Measurements from ENCODE around the gene TSPAN14.
A peak's percentile ranks its signal among the peaks of the same experiment; 100 is the strongest.

The TSPAN14 gene

GRCh38 chr10:80536361-80536835, 82.3 kb downstream of the TSPAN14 start:
- peaks cover 9 to 13% of the 10 kb centered on the region in 2 experiments for H3K4me1 ChIP-seq (ENCODE audit: control insufficient read depth in 1 of 2, insufficient read depth in 2 of 2, low read length in 2 of 2)
- H4K91ac ChIP-seq (ENCODE audit: low read depth, low read length) = no peak overlapping the region
- H3K9ac ChIP-seq (ENCODE audit: low read length) = no peak overlapping the region
- no peak overlapping the region for H3K18ac ChIP-seq (ENCODE audit: low read length)
- peak overlapping the region; percentile 20 for H2AK5ac ChIP-seq (ENCODE audit: low read length)
- no peak overlapping the region for H3K27ac ChIP-seq (ENCODE audit: low read depth, low read length)
- H3K4me2 ChIP-seq (ENCODE audit: low read length) = no peak overlapping the region
- H3K23ac ChIP-seq (ENCODE audit: low read length) = no peak overlapping the region
- H3K9me3 ChIP-seq (ENCODE audit: insufficient read depth, low read depth, low read length) = peaks cover 9% of the 10 kb centered on the region
- DNase-seq = peak in 1 of 2 donors; percentile 21
- H4K12ac ChIP-seq (ENCODE audit: low read depth, low read length) = no peak overlapping the region
- no peak overlapping the region for H3K4ac ChIP-seq (ENCODE audit: low read depth, low read length)
- H3K4me3 ChIP-seq (ENCODE audit: low read depth, low read length) = no peak overlapping the region
- no peaks in the 10 kb centered on the region for H3K36me3 ChIP-seq (ENCODE audit: control insufficient read depth in 1 of 2, insufficient read depth in 2 of 2, low read length in 2 of 2)
- no peak overlapping the region for H2BK120ac ChIP-seq (ENCODE audit: insufficient read depth, low read length, poor library complexity)
- WGBS (ENCODE audit: extremely low coverage, insufficient coverage, insufficient read length) = no CpG with 5 or more reads among the region's 17 CpGs
- no peak overlapping the region for H4K8ac ChIP-seq (ENCODE audit: low read depth, low read length)
- H2BK5ac ChIP-seq (ENCODE audit: low read depth, low read length, poor library complexity) = no peak overlapping the region
- no peaks in the 10 kb centered on the region for H3K27me3 ChIP-seq (ENCODE audit: insufficient read depth, low read length)
- H3K79me2 ChIP-seq (ENCODE audit: control insufficient read depth, insufficient read depth, low read length, poor library complexity) = no peaks in the 10 kb centered on the region
- H3K14ac ChIP-seq (ENCODE audit: low read length) = no peak overlapping the region
- H2BK12ac ChIP-seq (ENCODE audit: low read length) = no peak overlapping the region
- no peak overlapping the region for H2AFZ ChIP-seq (ENCODE audit: insufficient read depth, low read length, poor library complexity)
- H3K79me1 ChIP-seq (ENCODE audit: low read length) = peaks cover 2% of the 10 kb centered on the region

GRCh38 chr10:80537086-80537735, 83.1 kb downstream of the TSPAN14 start:
- peaks cover 9% of the 10 kb centered on the region for H3K9me3 ChIP-seq (ENCODE audit: insufficient read depth, low read depth, low read length)
- H3K4me2 ChIP-seq (ENCODE audit: low read length) = no peak overlapping the region
- H3K79me1 ChIP-seq (ENCODE audit: low read length) = peaks cover 2% of the 10 kb centered on the region
- H2AFZ ChIP-seq (ENCODE audit: insufficient read depth, low read length, poor library complexity) = no peak overlapping the region
- peaks cover 9 to 13% of the 10 kb centered on the region in 2 experiments for H3K4me1 ChIP-seq (ENCODE audit: control insufficient read depth in 1 of 2, insufficient read depth in 2 of 2, low read length in 2 of 2)
- no peak overlapping the region for H2BK12ac ChIP-seq (ENCODE audit: low read length)
- no peak for DNase-seq
- no peak overlapping the region for H3K4me3 ChIP-seq (ENCODE audit: low read depth, low read length)
- no peak overlapping the region for H3K9ac ChIP-seq (ENCODE audit: low read length)
- H2BK120ac ChIP-seq (ENCODE audit: insufficient read depth, low read length, poor library complexity) = no peak overlapping the region
- no peak overlapping the region for H3K4ac ChIP-seq (ENCODE audit: low read depth, low read length)
- no peaks in the 10 kb centered on the region for H3K27me3 ChIP-seq (ENCODE audit: insufficient read depth, low read length)
- no peaks in the 10 kb centered on the region for H3K36me3 ChIP-seq (ENCODE audit: control insufficient read depth in 1 of 2, insufficient read depth in 2 of 2, low read length in 2 of 2)
- no peak overlapping the region for H3K18ac ChIP-seq (ENCODE audit: low read length)
- no peak overlapping the region for H4K8ac ChIP-seq (ENCODE audit: low read depth, low read length)
- no peaks in the 10 kb centered on the region for H3K79me2 ChIP-seq (ENCODE audit: control insufficient read depth, insufficient read depth, low read length, poor library complexity)
- H3K14ac ChIP-seq (ENCODE audit: low read length) = no peak overlapping the region
- H4K91ac ChIP-seq (ENCODE audit: low read depth, low read length) = peak overlapping the region; percentile 28
- no peak overlapping the region for H3K23ac ChIP-seq (ENCODE audit: low read length)
- no CpG with 5 or more reads among the region's 8 CpGs for WGBS (ENCODE audit: extremely low coverage, insufficient coverage, insufficient read length)
- no peak overlapping the region for H4K12ac ChIP-seq (ENCODE audit: low read depth, low read length)
- H3K27ac ChIP-seq (ENCODE audit: low read depth, low read length) = peak overlapping the region; percentile 53
- no peak overlapping the region for H2AK5ac ChIP-seq (ENCODE audit: low read length)
- no peak overlapping the region for H2BK5ac ChIP-seq (ENCODE audit: low read depth, low read length, poor library complexity)

- Histone ChIP-seq H3K9me3 (ENCODE audit: insufficient read depth, low read depth, low read length) (peaks cover 9% of the 10 kb centered on the region), H3K23ac (ENCODE audit: low read length) (no peak within 1 kb of the TSS), H3K4me3 (ENCODE audit: low read depth, low read length) (no peak within 1 kb of the TSS), H2BK120ac (ENCODE audit: insufficient read depth, low read length, poor library complexity) (no peak within 1 kb of the TSS), H3K27ac (ENCODE audit: low read depth, low read length) (peak within 1 kb of the TSS; percentile 53), H3K9ac (ENCODE audit: low read length) (no peak within 1 kb of the TSS), H3K4ac (ENCODE audit: low read depth, low read length) (no peak within 1 kb of the TSS), H4K91ac (ENCODE audit: low read depth, low read length) (peak within 1 kb of the TSS; percentile 28), H3K14ac (ENCODE audit: low read length) (no peak within 1 kb of the TSS), H2BK12ac (ENCODE audit: low read length) (no peak within 1 kb of the TSS), H2AK5ac (ENCODE audit: low read length) (no peak within 1 kb of the TSS), H4K8ac (ENCODE audit: low read depth, low read length) (no peak within 1 kb of the TSS), H3K36me3 (ENCODE audit: control insufficient read depth in 1 of 2, insufficient read depth in 2 of 2, low read length in 2 of 2) (no peaks in the 10 kb centered on the region), H3K4me1 (ENCODE audit: control insufficient read depth in 1 of 2, insufficient read depth in 2 of 2, low read length in 2 of 2) (peaks cover 9 to 13% of the 10 kb centered on the region in 2 experiments), H2BK5ac (ENCODE audit: low read depth, low read length, poor library complexity) (no peak within 1 kb of the TSS), H3K79me2 (ENCODE audit: control insufficient read depth, insufficient read depth, low read length, poor library complexity) (no peaks in the 10 kb centered on the region), H2AFZ (ENCODE audit: insufficient read depth, low read length, poor library complexity) (no peak within 1 kb of the TSS), H4K12ac (ENCODE audit: low read depth, low read length) (no peak within 1 kb of the TSS), H3K18ac (ENCODE audit: low read length) (no peak within 1 kb of the TSS), H3K79me1 (ENCODE audit: low read length) (peaks cover 2% of the 10 kb centered on the region), H3K27me3 (ENCODE audit: insufficient read depth, low read length) (no peaks in the 10 kb centered on the region), H3K4me2 (ENCODE audit: low read length) (no peak within 1 kb of the TSS)
- WGBS (ENCODE audit: extremely low coverage, insufficient coverage, insufficient read length) = no CpG with 5 or more reads among the region's 19 CpGs
- no peak for DNase-seq
Observed at GRCh38 chr10:80537736-80538480, 83.8 kb downstream of the TSPAN14 start, which contains the start of gene SH2D4B. SH2D4B (plus strand) TSS chr10:80537902; CDS start chr10:80538332, 430 bp downstream.

GRCh38 chr10:80538481-80539185, 84.5 kb downstream of the TSPAN14 start:
- Histone ChIP-seq H3K4me3 (ENCODE audit: low read depth, low read length) (no peak overlapping the region), H2BK12ac (ENCODE audit: low read length) (no peak overlapping the region), H3K27me3 (ENCODE audit: insufficient read depth, low read length) (no peaks in the 10 kb centered on the region), H4K12ac (ENCODE audit: low read depth, low read length) (no peak overlapping the region), H3K23ac (ENCODE audit: low read length) (no peak overlapping the region), H3K79me1 (ENCODE audit: low read length) (peaks cover 2% of the 10 kb centered on the region), H3K36me3 (ENCODE audit: control insufficient read depth in 1 of 2, insufficient read depth in 2 of 2, low read length in 2 of 2) (no peaks in the 10 kb centered on the region), H2BK5ac (ENCODE audit: low read depth, low read length, poor library complexity) (no peak overlapping the region), H3K14ac (ENCODE audit: low read length) (no peak overlapping the region), H2AK5ac (ENCODE audit: low read length) (no peak overlapping the region), H4K91ac (ENCODE audit: low read depth, low read length) (no peak overlapping the region), H3K9me3 (ENCODE audit: insufficient read depth, low read depth, low read length) (peaks cover 9% of the 10 kb centered on the region), H3K4me2 (ENCODE audit: low read length) (no peak overlapping the region), H3K27ac (ENCODE audit: low read depth, low read length) (no peak overlapping the region), H3K79me2 (ENCODE audit: control insufficient read depth, insufficient read depth, low read length, poor library complexity) (no peaks in the 10 kb centered on the region), H3K18ac (ENCODE audit: low read length) (no peak overlapping the region), H3K4me1 (ENCODE audit: control insufficient read depth in 1 of 2, insufficient read depth in 2 of 2, low read length in 2 of 2) (peaks cover 9 to 13% of the 10 kb centered on the region in 2 experiments), H3K4ac (ENCODE audit: low read depth, low read length) (no peak overlapping the region), H2AFZ (ENCODE audit: insufficient read depth, low read length, poor library complexity) (no peak overlapping the region), H2BK120ac (ENCODE audit: insufficient read depth, low read length, poor library complexity) (no peak overlapping the region), H3K9ac (ENCODE audit: low read length) (no peak overlapping the region), H4K8ac (ENCODE audit: low read depth, low read length) (no peak overlapping the region)
- DNase-seq = no peak
- WGBS (ENCODE audit: extremely low coverage, insufficient coverage, insufficient read length) = no CpG with 5 or more reads among the region's 16 CpGs
